Transverse colon (tissue), 4 donors: ENCODE data around the gene CMTM7. TPM values are rescaled to one million over a fixed set of nuclear protein-coding genes. Genes with fewer than 3 reads are reported as not detected.

Source experiments
- DNase-seq: peaks from one replicate; pipeline ENCODE4 v3.0.0-alpha.2; 2019
- H3K27ac ChIP-seq, 4 donors: fragments of 200-600 bp; sonication (generic); 2 replicates each; pipeline ENCODE4 v1.5.1; 2016 to 2018; ENCODE audit warnings: inconsistent platforms in 4 of 4
- H3K27me3 ChIP-seq: fragments of 200-600 bp; sonication (generic); 2 replicates; pipeline ENCODE4 v1.5.1; 2017; ENCODE audit warnings: inconsistent platforms
- H3K36me3 ChIP-seq, 4 donors: fragments of 200-600 bp; sonication (generic); 2 replicates each; pipeline ENCODE4 v1.5.1; 2017 to 2019; ENCODE audit warnings: inconsistent platforms in 4 of 4
- H3K4me1 ChIP-seq, 4 donors: fragments of 200-600 bp; sonication (generic); 2 replicates each; pipeline ENCODE4 v1.5.1; 2017 to 2020; ENCODE audit warnings: inconsistent platforms in 4 of 4
- H3K4me3 ChIP-seq, 4 donors: fragments of 200-600 bp; sonication (generic); 1 replicate in 1 of 4; 2 replicates in 3 of 4; pipeline versions ENCODE4 v1.5.1 to v1.6.1; 2017 to 2019; ENCODE audit warnings: inconsistent platforms in 4 of 4
- H3K9me3 ChIP-seq, 2 donors: fragments of 200-600 bp; sonication (generic); 2 replicates each; pipeline ENCODE4 v1.5.1; 2017 to 2019; ENCODE audit warnings: inconsistent platforms in 2 of 2
- EP300 ChIP-seq: sonication (generic); formaldehyde crosslinking; IDR thresholded peaks from one replicate; pipeline ENCODE4 v1.6.1; 2017; ENCODE audit warnings: antibody characterized with exemption, low read depth
- POLR2A ChIP-seq: fragments of 450-650 bp; IDR thresholded peaks from one replicate; pipeline ENCODE4 v1.6.1; 2016; ENCODE audit warnings: antibody characterized with exemption, mild to moderate bottlenecking, moderate library complexity
- POLR2AphosphoS5 ChIP-seq, 3 donors: sonication (generic); formaldehyde crosslinking; IDR thresholded peaks; one replicate each; pipeline ENCODE4 v1.6.1; 2016; ENCODE audit warnings: antibody characterized with exemption in 3 of 3
- WGBS, 2 donors: methylation state at CpG; one replicate each; pipeline ENCODE4 v1.1.5; 2018; ENCODE audit warnings: low coverage in 1 of 2; 5-methylcytosine and 5-hydroxymethylcytosine counted together
- in situ Hi-C, 4 donors: fragments of 200-750 bp; cut with MboI; loops; one replicate each; pipeline versions ENCODE4 v1.15.0 to v1.15.1; 2017; ENCODE audit warnings: low sequenced_read_pairs in 3 of 4, low pct_ligation_motif_present in 1 of 4, low pct_unique_long_range_greater_than_20kb in 1 of 4
- intact Hi-C: fragments of 100-400 bp; cut with DNase I; formaldehyde crosslinking; loops from one replicate; pipeline ENCODE4 v1.15.1; 2023; ENCODE audit warnings: low total_unique reads
- total RNA-seq, 4 donors: library from RNA; depleted of rRNA; stranded (reverse); fragments of >200 nt; gene quantifications; one replicate each; pipeline ENCODE4 v1.1.0, GENCODE V29; 2016
- TF ChIP-seq, protein P1 (sequence below), 5 experiments: fragments of 200-600 bp in 3 of 5; fragments of 450-650 bp in 2 of 5; sonication (generic) in 3 of 5; IDR thresholded peaks; 1 replicate in 2 of 5; 2 replicates in 3 of 5; pipeline ENCODE4 v1.5.1; 2016 to 2017; ENCODE audit warnings: antibody characterized with exemption in 5 of 5, inconsistent platforms in 3 of 5, mild to moderate bottlenecking in 2 of 5, moderate library complexity in 1 of 5

CMTM7 gene
- total RNA-seq, 4 donors from 2014 or later: 3.4 to 16.0 (median 7.1) TPM

DNA sequence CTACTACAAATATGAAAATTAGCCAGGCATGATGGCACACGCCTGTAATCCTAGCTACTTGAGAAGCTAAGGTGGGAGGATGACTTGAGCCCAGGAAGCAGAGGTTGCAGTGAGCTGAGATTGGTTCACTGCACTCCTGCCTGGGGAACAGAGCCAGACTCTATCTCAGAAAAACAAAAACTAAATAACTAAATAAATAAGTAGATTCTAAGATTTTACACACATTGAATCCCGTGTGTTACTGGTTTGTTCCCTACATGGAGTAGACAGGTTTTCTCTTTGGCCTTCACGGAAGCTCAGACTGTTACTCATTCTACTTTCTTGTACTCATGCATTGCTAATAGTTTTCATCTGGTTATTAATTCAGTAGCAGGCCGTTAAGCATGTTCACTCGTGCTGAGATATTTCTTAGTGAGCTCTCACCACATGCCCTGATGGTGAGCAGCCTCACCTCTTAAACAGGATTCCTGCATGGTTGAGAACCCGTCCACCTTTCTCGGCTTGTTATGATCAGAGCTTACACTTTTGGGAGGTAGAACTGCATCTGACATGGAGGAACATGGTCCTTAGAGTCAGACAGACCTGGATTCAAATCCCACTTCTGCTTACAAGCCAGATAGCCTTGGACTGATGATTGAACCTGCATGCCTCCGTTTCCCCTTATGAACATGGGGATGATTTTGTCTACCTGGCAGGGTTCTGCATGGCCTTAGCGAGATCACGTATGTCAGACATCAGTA lies 49.1 kb downstream of the CMTM7 start:
- Histone ChIP-seq H3K9me3 (no peaks in the 10 kb centered on the region), H3K36me3 (no peaks in the 10 kb centered on the region), H3K4me3 (no peak overlapping the region), H3K27me3 (no peaks in the 10 kb centered on the region), H3K4me1 (peaks cover 0 to 6% (median 0%) of the 10 kb centered on the region in 4 donors), H3K27ac (no peak overlapping the region)
- DNase-seq: no peak
- 77 to 95% methylated on average over 7 to 10 of the region's 10 CpGs for WGBS, 2 donors
- intact Hi-C loops: no loop called here
- TF ChIP-seq, protein P1, sequence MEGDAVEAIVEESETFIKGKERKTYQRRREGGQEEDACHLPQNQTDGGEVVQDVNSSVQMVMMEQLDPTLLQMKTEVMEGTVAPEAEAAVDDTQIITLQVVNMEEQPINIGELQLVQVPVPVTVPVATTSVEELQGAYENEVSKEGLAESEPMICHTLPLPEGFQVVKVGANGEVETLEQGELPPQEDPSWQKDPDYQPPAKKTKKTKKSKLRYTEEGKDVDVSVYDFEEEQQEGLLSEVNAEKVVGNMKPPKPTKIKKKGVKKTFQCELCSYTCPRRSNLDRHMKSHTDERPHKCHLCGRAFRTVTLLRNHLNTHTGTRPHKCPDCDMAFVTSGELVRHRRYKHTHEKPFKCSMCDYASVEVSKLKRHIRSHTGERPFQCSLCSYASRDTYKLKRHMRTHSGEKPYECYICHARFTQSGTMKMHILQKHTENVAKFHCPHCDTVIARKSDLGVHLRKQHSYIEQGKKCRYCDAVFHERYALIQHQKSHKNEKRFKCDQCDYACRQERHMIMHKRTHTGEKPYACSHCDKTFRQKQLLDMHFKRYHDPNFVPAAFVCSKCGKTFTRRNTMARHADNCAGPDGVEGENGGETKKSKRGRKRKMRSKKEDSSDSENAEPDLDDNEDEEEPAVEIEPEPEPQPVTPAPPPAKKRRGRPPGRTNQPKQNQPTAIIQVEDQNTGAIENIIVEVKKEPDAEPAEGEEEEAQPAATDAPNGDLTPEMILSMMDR (IDR thresholded peaks at IDR 0.05): no peak
- TF ChIP-seq EP300 (no peak), POLR2AphosphoS5 (IDR thresholded peaks at IDR 0.05) (no peak), POLR2A (no peak)
- in situ Hi-C loops: no loop called here

DNA sequence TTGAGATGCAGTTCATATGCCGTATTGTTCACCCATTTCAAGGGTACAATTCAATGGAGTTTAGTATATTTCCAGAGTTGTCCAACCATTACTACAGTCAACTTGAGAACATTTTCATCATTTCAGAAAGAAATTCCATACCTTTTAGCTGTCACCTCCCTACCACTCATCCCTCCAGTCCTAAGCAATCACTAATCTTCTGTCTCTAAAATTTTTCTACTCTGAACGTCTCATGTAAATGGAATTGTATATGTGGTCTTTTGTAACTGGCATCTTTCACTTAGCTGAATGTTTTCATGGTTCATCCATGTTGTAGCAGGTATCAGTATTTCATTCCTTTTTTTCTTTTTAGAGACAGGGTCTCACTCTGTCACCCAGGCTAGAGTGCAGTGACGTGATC lies 51.1 kb downstream of the CMTM7 start:
- no peak for DNase-seq
- Histone ChIP-seq H3K27me3 (no peaks in the 10 kb centered on the region), H3K4me1 (peaks cover 0 to 3% (median 0%) of the 10 kb centered on the region in 4 donors), H3K4me3 (no peak overlapping the region), H3K27ac (no peak overlapping the region), H3K36me3 (no peaks in the 10 kb centered on the region), H3K9me3 (no peaks in the 10 kb centered on the region)
- 94 to 96% methylated on average over 2 to 3 of the region's 3 CpGs for WGBS, 2 donors
- in situ Hi-C loops: no loop called here
- intact Hi-C loops: no loop called here
- TF ChIP-seq POLR2A (no peak), POLR2AphosphoS5 (IDR thresholded peaks at IDR 0.05) (no peak), EP300 (no peak)
- TF ChIP-seq, protein P1 (IDR thresholded peaks at IDR 0.05): no peak

DNA sequence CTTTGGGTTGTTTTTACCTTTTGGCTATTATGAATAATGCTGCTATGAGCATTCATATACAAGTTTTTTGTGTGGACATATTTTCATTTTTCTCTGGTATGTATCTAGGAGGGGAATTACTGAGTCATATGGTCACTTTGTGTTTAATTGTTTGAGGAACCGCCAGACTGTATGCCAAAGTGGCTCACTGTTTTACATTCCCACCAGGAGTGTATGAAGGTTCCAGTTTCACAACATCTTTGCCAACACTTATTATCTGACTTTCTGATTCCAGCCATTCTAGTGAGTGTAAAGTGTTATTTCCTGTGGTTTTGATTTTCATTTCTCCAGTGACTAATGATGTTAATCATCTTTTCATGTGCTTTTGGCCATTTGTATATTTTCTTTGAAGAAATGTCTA lies 51.8 kb downstream of the CMTM7 start:
- intact Hi-C loops: no loop called here
- 66 to 71% methylated on average over 1 of the region's 1 CpG for WGBS, 2 donors
- TF ChIP-seq, protein P1 (IDR thresholded peaks at IDR 0.05): no peak
- TF ChIP-seq EP300: no peak
- no peak for TF ChIP-seq POLR2AphosphoS5 (IDR thresholded peaks at IDR 0.05)
- no peak for TF ChIP-seq POLR2A
- no peaks in the 10 kb centered on the region for H3K27me3 ChIP-seq
- H3K4me3 ChIP-seq: no peak overlapping the region
- in situ Hi-C loops: no loop called here
- peaks cover 0 to 3% (median 0%) of the 10 kb centered on the region in 4 donors for H3K4me1 ChIP-seq
- H3K9me3 ChIP-seq: no peaks in the 10 kb centered on the region
- H3K36me3 ChIP-seq: no peaks in the 10 kb centered on the region
- DNase-seq: no peak
- no peak overlapping the region for H3K27ac ChIP-seq

DNA sequence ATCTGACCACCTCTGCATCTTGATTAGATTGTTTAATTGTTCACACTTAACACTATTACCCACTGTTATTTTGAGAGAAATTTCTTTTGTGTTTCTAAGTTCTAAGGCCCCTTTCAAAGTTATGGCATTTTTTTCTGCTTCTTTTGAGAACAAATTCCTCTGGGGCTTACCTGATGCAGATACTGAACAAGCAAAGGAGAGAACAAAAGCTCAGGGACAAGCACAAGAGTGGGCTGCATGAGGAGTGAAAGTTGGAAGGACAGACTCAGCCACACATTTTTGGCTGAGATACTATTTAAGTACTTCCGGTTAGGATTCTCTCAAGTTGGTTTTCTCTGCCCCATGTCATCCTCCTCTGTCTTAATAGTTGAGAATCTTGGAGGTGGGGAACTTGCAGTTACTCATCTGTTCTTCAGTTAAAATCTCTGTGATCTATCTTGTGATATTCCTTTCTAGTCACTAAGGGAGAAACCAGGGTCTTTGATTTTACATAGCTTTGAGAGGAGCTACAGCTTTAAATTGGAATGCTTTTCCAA lies 56.3 kb downstream of the CMTM7 start:
- TF ChIP-seq POLR2AphosphoS5 (IDR thresholded peaks at IDR 0.05) (no peak), POLR2A (no peak), EP300 (no peak)
- TF ChIP-seq, protein P1 (IDR thresholded peaks at IDR 0.05): no peak
- H3K27me3 ChIP-seq: no peaks in the 10 kb centered on the region
- peaks cover 0 to 3% (median 0%) of the 10 kb centered on the region in 4 donors for H3K4me1 ChIP-seq
- WGBS, 2 donors: 79 to 100% methylated on average over 1 of the region's 1 CpG
- in situ Hi-C loops: no loop called here
- no peak for DNase-seq
- no peaks in the 10 kb centered on the region for H3K36me3 ChIP-seq
- intact Hi-C loops: no loop called here
- H3K27ac ChIP-seq: no peak overlapping the region
- no peaks in the 10 kb centered on the region for H3K9me3 ChIP-seq
- H3K4me3 ChIP-seq: no peak overlapping the region
